AG08395 (cell line): Measurements from ENCODE around the gene ASTL.
"Not testable (repeated sequence)": the region's sequence is repeated elsewhere in the genome, so short reads cannot be mapped to it uniquely, and the experiment has no call there.

Source experiments
- DNase-seq: peaks from one replicate; pipeline ENCODE4 v3.0.0; 2012; ENCODE audit warnings: mixed read lengths, low spot score

Gene ASTL

DNA sequence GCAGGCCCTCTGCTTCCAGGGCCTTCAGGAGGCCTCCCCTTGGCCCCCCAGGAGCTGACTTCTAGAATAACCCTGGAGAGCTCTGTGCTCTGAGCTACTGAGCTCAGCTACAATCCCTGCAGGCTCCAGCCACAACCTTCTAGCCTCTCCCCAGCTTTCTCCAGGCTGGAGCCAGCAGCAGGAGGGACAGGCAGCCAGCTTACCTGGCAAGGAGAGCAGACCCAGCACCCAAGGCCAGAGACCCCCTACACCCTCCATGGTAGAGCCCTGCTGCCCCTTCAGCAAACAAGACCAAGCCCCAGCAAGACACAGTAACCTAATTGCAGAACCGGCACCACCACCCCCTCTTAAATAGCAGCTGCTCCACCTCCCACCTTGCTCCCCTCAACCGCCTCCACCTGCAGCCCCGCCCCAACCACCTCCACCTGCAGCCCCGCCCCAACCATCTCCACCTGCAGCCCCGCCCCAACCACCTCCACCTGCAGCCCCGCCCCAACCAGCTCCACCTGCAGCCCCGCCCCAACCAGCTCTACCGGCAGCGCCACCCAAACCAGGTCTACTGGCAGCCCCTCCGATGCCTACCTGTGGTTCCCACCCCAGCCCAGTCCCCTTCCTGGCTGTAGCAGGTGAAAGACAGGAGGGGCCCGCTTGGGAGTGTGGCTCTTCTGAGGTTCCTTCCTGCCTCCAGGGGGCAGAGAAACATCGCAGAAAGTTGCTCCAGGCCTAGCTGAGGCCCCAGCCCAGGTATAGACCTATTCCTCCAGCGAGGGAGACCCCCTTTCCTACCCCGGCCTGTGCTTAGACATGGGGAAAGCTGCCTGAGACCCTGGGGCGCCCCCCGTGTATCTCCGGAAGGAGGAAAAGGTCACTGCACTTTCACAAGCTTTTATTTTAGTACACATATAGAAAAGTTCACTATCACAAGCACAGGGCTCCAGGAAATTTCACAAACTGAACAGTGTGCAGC lies at the start of gene ASTL:
TSS of gene ASTL (minus strand) at position 324 of the 967 bp plus-strand sequence. CDS start at position 258, 66 bp downstream.
- peak; percentile 60 for DNase-seq

DNA sequence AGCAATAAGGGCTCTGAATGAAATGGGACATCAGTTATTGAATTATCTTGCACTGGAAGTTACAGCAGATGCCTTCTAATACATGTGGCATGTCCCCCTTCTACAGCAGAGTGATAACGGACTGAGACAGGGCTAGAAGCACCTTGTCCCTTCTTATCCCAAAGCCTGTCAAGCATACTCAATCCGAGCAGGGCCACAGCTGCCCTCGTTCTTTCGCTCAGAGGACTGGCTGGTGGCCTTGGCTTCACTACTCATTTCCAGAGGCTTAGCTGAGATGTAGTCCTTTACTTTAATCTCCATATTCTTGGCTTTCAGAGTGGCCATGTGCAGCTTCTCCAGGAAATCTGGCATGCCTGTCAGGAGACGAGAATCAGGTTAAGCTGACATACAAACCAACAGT lies 48.3 kb upstream of the ASTL start:
- DNase-seq = no peak

DNA sequence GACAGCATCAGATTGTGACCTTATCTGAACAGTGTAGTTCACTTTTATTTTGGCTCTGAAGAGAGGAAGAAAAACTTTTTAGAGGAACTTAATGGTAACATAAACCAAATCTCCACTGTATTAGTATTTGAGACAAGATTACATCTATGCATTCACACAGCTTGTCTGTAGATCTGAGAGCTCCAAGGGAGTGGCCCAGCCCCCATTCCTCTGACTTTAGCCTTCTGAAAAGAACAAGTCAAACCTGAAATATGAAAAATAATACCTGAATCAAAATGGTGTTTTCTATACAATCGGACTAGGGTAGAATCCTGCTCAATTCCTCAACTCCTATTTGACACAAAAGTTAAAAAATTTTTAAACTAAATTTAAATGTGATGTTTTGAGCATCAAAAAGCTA lies 47.2 kb upstream of the ASTL start:
- DNase-seq = no peak

DNA sequence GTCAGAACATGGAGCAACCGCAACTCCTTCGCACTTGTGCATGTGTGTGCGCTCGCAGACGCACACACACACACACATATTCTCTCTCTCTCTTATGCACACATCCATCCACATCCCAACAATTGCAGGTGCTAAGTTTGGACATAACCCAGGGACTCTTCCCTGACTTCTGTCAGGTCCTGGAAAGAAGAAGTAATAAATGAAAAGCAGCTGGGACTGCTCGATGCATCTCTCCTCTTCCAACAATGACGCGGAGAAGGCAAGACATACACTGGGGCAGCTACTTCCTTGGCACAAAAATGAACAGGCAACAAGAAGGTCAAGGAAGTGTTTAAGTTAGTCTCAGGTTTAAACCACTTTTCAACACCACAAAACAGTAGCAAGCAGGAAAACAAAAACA lies 46.7 kb upstream of the ASTL start:
- no peak for DNase-seq

DNA sequence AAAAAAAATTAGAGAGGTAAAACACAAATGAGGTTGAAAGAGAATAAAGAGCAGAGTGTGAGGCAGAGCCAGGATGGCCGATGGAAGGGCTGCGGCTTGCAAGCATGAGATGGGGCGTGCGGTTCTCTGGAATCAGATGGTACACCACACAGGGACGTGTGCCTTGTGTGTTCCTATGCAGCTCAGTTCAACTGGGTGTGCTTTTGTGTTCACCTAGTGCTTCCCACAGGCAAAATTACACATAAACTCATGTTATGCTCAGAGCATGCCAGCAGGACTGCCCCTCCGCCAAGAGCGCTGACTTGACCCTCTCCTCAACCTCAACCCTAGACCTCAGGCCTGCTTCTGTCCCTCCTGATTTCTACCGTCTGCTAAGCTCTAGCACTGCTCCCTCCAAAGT lies 45.9 kb upstream of the ASTL start:
- DNase-seq = no peak

DNA sequence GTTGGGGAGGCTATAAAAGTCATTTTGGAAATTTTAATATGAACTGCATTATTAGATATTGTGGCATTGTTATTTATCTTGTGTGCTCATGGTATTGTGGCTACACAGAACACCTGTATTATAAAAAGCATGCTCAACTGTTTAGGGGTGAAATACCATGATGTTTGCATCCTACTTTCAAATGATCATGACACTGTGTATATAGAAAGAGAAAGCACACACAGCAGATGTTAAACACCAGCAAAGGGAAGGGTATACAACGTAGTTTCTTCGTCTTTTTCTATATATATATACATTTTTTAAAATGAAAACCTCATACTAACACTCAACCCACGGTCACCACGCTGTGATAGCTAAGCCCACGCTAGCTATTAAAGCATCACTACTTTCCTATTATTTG lies 43.2 kb upstream of the ASTL start:
- no peak for DNase-seq

DNA sequence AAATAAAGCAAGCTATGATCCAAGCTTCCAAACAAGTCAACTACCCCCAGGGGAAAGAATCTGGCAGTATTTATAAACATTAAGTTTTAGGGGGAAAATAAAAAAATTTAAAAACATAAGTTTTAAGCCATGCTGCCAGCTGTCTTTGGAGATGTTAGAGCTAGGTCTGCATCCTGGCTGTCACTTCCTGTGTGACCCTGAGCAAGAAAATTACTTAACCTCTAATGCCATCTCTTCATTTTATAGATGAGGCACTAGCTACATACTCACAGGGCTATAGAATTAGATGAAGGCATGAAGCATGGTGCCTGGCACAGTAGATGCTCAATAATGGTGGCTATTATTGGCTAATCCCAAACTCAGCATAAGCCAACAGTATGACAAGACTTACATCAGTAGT lies 42.2 kb upstream of the ASTL start:
- DNase-seq = no peak

DNA sequence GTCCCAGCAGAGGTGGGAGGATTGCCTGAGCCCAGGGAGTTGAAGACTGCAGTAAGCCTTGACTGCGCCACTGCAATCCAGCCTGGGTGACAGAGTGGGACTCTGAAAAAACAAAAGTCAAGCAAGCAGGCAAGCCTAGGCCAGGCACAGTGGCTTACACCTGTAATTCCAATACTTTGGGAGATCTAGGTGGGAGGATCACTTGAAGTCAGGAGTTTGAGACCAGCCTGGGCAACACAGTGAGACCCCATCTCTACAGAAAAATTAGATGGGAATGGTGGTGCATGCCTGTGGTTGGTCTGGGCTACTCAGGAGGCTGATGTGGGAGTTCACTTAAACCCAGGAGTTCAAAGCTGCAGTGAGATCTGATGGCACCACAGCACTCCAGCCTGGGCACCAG lies 41.7 kb upstream of the ASTL start:
- DNase-seq = no peak

DNA sequence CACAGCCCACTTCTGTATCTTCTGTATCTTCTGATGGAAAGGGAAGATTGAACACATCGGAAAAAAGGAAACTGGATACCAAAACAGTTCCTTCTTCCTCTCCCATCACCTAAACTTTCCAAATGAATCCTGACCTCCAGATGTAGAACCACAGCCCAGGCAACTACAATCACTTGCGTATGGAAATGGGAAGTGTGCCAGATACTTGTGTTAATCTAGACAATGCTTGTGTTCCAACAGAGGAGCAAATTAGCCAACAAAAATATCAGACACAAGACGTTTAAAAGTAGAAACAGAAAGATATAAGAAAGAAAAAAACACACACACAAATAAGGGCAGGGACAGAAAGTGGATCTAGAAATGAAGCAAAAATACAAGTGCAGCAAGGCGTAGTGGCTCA lies 38.4 kb upstream of the ASTL start:
- no peak for DNase-seq

DNA sequence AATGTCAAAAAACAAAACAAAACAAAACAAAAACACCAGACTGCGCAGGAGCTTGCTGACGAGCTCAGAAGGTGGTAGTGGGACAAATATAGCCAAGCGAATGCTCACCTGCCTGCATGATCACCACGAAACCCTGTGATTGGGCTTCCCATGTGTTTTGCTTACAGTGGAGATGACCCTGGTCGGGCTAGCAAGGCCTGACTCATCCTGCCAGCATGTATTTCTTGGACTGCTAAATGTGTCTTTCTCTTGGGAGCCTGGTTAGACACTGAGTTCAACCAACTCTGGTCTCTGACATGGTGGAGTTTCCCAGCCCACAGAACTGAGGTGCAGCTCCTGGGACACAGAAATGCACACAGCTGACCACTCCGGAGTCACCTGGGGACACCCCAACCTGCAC lies 37.6 kb upstream of the ASTL start:
- DNase-seq = peak; percentile 71

DNA sequence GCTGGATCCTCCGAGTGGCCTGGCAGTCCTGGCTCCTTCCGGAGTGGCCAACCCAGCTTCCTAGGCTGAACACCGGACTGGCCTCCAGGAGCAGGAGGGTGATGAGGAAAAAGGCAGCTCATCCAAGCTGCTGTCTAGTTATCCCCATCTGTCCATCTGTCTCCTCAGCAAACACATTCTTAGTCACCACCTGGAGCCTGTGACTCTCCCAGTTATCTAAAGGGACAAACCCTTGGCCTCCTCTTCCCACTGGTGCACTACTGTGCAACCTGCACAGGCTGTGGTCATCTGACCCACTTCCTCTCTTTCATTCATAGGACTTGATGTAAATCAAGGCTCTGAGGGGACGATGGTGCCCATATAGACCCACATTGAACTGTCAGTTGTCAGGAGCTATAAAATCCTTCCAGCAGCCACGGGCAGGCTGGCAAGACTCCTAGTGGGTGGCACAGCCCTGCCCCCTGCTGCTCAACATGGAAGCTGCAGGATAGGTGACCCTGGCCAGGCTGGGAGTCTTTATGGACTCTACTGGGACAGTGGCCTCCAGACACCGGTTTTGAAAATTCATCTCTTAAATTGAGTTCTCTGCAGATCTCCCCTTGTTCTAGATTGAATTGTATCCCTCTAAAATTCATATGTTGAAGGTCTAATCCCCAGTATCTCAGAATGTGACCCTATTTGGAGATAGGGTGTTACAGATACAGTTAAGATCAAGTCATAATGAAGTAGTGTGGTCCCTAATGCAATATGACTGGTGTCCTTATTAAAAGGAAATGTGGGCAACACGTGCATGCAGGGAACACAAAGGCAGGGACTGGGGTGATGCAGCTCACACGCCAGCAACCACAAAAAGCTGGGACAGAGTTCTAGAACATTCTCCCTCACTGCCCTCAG lies 36.2 kb upstream of the ASTL start:
- peak; percentile 87 for DNase-seq

DNA sequence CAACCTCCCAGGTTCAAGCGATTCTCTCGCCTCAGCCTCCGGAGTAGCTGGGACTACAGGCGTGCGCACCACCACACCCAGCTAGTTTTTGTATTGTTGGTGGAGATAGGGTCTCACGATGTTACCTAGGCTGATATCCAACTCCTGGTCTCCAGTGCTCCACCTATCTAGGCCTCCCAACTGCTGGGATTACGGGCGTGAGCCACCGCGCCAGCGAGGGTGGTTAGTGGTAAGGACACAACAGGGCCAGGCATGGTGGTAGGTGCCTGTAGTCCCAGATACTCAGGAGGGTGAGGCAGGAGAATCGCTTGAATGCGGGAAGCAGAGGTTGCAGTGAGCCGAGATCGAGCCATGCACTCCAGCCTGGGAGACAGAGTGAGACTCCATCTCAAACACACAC lies 33.5 kb upstream of the ASTL start:
- no peak for DNase-seq

DNA sequence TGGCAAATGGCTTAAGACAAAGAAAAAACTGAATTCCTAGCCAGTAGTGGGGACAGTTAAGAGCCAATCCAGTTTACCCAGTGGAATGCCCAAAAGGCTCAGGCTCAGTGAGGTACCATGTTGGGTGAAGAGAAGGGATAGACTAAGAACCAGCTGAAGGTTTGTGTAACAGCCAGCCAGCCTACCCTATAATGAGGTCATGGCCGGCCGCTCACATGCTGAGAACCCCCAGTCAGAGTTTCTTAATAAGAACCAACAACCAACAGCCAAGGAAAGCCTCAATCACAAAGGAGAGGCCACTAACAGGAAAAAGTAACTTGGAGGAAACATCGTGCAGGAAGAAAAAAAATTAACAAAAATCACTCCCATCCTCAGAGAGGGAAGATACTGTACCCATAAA lies 32.3 kb upstream of the ASTL start:
- DNase-seq = no peak

DNA sequence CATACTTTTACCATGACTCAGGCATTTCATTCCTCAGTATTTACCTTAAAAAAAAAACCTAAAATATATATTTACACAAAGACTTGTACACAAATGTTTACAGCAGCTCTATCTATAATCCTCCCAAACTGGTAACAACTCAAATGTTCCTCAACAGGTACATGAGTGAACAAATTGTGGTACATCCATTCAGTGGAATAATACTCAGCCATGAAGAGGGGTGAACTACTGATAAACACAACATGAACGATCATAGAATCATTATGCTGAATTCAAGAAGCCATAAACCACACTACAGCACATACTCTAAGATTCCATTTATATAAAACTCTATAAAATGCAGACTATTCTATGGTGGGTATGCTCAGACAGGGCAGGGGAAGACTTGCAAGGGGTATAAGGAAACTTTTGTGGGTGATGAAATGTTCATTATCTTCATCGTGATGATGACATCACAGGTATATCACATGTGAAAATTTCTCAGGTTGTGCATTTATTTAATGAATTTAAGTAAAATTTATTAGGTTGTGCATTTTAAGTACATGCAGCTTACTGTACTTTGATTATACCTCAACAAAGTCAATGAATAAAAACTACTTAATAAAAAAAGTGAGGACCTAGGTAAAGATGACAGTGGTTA lies 31.7 kb upstream of the ASTL start:
- DNase-seq = no peak

DNA sequence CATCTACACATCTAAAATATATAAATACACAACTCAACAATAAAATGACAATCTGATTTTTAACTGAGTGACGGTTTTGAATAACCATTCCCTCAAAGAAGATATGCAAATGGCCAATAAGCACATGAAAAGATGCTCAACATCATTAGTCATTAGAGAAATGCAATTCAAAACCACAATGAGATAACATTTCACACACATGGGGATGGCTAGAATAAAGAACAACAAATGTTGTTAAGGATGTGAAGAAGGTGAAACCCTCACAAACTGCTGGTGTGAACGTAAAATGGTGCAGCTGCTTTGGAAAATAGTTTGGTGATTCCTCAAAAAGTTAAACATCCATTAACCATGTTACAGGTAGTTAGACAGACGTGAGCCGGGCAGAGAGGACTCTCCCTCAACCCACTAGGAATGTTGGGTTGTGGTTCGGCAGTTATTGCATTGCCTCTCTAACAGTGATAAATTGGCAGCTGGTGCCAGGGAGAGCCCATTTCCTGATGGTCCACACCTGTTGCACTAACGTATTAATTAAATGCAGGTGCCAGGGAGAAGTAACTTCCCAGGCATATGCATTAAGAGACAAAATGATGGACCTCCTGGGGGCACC lies 29.2 kb upstream of the ASTL start:
- DNase-seq = no peak

DNA sequence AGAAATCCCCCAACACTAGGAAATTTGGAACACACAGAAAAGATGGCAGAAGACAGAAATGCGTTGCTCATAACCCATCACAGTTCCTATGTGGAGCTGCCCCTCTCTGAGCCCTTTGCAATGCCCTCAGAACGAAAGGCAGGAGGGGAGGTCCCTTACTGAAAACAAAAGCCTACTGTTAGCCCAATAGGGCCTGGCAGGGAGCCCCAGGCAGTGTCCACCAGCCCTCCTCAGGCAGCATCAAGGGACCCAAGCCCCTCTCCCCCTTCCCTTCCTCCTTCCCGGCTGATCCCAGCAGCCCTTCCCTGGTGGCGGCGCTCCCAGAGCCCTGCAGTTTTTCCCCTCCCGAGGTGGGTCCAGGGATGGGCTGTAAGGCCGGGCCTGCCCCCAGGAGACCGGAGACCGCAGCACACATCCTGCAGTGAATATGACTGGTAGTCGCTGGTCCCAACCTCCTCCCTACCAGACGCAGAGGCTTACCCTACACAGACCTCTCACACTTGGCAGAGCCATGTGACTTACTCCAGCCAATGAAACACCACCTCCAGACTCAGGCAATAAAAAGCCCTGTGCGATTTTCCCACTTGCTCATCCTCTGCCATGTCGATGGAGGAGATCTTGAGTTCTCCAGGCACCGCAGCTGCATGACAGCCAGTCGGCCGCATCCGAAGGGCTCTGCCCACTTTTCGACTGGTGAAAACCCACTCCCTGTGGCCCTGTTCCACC lies 26.3 kb upstream of the ASTL start:
- DNase-seq = no peak

DNA sequence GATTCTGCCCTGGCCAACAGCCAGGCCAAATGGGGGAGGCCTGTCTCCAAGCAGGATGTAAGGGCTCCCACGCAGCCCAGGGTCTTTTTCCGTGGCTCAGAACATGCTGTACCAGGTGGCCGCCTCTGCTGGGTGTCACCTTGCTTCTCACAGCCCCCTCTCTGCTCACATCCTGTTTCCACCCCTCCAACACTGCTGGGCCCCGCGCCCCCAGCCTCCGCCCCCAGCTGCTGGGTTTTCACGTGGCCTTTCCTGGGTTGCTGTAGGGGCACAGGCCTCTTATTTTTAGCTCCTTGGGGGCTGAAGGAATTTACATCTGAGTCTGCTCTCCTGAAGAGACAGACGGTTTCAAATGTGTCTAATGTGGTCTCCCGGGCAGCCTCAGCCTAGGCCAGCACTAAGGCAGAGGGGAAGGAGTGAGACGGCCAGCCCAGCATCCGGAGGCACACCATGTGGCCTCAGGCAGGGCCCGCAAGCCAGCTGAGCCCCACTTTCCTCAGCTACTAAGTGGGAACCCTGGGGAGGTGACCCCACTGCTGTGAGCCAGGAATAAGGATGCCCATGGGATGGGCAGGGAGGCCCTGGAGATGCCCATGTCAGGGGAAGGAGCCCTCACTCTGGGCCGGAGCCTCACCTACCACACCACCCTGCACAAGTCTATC lies 25.6 kb upstream of the ASTL start:
- DNase-seq = no peak

DNA sequence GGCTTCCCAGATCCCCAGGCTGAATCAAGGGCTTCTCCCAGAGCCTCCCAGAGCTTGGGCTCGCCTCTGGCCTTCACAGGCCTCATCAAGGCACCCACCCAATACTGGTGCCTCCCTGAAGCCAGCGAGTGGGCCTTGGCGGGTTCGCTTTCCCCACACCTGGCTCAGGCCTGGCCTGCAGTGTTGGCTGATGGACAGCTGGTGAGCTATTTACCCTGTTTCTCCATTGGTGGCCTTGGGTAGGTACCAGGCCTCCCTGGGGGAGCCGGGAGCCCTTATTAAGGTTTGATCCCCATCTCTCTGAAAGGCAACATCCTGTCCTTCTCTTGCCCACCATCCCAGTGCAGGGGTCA lies 25.1 kb upstream of the ASTL start:
- no peak for DNase-seq

DNA sequence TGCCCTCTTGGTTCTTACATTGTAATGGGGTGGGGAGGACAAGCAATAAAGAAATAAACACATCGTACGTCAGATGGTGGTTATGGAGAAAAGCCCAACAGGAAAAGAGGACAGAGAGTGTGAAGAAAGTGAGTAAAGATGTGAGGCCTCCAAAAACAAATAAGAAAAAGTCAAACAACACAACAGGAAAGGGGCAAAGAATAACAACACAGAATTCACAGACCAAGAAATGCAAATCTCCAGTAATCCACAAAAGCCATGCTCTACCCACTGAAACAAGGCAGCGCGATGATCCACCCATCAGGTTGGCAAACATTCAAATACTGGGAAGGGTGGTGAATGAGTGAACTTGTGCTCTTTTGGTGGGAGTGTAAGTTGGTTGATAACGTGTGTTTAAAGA lies 23.6 kb upstream of the ASTL start:
- DNase-seq = no peak

DNA sequence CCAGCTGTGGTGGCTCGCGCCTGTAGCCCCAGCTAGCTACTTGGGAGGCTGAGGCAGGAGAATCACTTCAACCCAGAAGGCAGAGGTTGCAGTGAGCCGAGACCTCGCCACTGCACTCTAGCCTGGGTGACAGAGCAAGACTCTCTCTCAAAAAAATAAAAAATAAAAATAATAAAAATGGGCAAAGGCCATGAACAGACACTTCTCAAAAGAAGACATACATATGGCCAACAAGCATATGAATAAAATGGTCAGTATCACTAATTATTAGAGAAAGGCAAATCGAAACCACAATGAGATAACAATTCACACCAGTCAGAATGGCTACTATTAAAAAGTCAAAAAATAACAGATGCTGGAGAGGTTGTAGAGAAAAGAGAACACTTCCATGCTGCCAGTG lies 22.1 kb upstream of the ASTL start:
- not testable (repeated sequence) for DNase-seq
